Testis (tissue), 2 donors: ENCODE results near the gene ABCC3.

Experiments
- POLR2A ChIP-seq: fragments of 450-650 bp; IDR thresholded peaks from one replicate; pipeline ENCODE4 v1.6.1; 2017; ENCODE audit warnings: antibody characterized with exemption, mild to moderate bottlenecking, moderate library complexity
- TF ChIP-seq, protein P1 (sequence below), 3 experiments: fragments of 450-650 bp in 2 of 3; fragments of 200-600 bp in 1 of 3; sonication (generic) in 1 of 3; IDR thresholded peaks; one replicate each; pipeline ENCODE4 v1.5.1; 2016 to 2019; ENCODE audit warnings: antibody characterized with exemption in 3 of 3, mild to moderate bottlenecking in 2 of 3, moderate library complexity in 1 of 3

GRCh38 chr17:50624321-50624934 is 10.3 kb upstream of the ABCC3 start:
- TF ChIP-seq, protein P1, sequence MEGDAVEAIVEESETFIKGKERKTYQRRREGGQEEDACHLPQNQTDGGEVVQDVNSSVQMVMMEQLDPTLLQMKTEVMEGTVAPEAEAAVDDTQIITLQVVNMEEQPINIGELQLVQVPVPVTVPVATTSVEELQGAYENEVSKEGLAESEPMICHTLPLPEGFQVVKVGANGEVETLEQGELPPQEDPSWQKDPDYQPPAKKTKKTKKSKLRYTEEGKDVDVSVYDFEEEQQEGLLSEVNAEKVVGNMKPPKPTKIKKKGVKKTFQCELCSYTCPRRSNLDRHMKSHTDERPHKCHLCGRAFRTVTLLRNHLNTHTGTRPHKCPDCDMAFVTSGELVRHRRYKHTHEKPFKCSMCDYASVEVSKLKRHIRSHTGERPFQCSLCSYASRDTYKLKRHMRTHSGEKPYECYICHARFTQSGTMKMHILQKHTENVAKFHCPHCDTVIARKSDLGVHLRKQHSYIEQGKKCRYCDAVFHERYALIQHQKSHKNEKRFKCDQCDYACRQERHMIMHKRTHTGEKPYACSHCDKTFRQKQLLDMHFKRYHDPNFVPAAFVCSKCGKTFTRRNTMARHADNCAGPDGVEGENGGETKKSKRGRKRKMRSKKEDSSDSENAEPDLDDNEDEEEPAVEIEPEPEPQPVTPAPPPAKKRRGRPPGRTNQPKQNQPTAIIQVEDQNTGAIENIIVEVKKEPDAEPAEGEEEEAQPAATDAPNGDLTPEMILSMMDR (IDR thresholded peaks at IDR 0.05) = no peak
- TF ChIP-seq POLR2A = no peak
